Chondrocyte (in vitro differentiated cells): Measurements from ENCODE around the gene ARRDC2. TPM values are rescaled to one million over a fixed set of nuclear protein-coding genes. Genes with fewer than 3 reads are reported as not detected.
A peak's percentile ranks its signal among the peaks of the same experiment; 100 is the strongest.

Source experiments
- DNase-seq: peaks from one replicate; pipeline ENCODE4 v3.0.0; 2021; ENCODE audit warnings: mixed read lengths, low spot score
- H3K27ac Mint-ChIP-seq: one replicate; pipeline ENCODE4 v1.8.0; 2021; ENCODE audit warnings: mild to moderate bottlenecking, moderate library complexity, mixed read lengths; ENCODE audit not compliant: unreplicated experiment
- H3K27me3 Mint-ChIP-seq: 2 replicates; pipeline ENCODE4 v1.8.0; 2021; ENCODE audit warnings: low read depth, mixed read lengths
- H3K36me3 Mint-ChIP-seq: 2 replicates; pipeline ENCODE4 v1.8.0; 2021; ENCODE audit warnings: low read depth, mixed read lengths
- H3K4me1 Mint-ChIP-seq: 2 replicates; pipeline ENCODE4 v1.8.0; 2021; ENCODE audit warnings: low read depth, mild to moderate bottlenecking, mixed read lengths
- H3K4me3 Mint-ChIP-seq: one replicate; pipeline ENCODE4 v1.8.0; 2021; ENCODE audit warnings: mild to moderate bottlenecking, moderate library complexity, mixed read lengths; ENCODE audit not compliant: unreplicated experiment
- H3K9me3 Mint-ChIP-seq: 2 replicates; pipeline ENCODE4 v1.8.0; 2021; ENCODE audit warnings: low read depth, mixed read lengths
- CTCF ChIP-seq: fragments of 200-600 bp; sonication (generic); IDR thresholded peaks from 2 replicates; pipeline ENCODE4 v1.5.0; 2021; ENCODE audit warnings: antibody characterized with exemption, mild to moderate bottlenecking, moderate library complexity
- total RNA-seq: library from RNA; stranded (reverse); gene quantifications from 3 replicates; pipeline ENCODE4 v1.2.1, GENCODE V29; 2021

ARRDC2 gene
- total RNA-seq, 1 donor from 2014 or later, result 19.8 TPM

DNA sequence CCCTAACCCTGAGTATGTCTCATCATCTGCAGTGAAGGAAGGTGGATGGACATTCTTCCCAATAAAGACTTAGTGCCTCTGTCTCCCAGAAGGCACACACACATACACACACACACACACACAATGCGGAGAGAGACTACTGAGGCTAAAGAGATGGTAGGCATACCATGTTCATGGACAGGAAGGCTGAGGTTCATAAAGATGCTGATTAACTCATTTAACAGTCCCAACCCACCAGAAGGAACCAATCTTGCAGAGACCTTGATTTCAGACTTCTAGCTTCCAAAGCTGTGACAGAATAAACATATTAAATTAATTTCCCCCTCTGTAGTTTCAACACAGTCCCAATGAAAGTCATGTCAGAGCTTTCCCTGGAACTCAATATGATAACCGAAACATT lies 33.1 kb downstream of the ARRDC2 start:
- no peak overlapping the region for H3K27ac Mint-ChIP-seq
- no peak for TF ChIP-seq CTCF
- no peaks in the 10 kb centered on the region for H3K36me3 Mint-ChIP-seq
- no peak for DNase-seq
- H3K27me3 Mint-ChIP-seq, result no peaks in the 10 kb centered on the region
- H3K4me1 Mint-ChIP-seq, result peaks cover 19% of the 10 kb centered on the region
- peaks cover 9% of the 10 kb centered on the region for H3K9me3 Mint-ChIP-seq
- H3K4me3 Mint-ChIP-seq, result no peak overlapping the region

- TF ChIP-seq CTCF, result no peak
- Mint-ChIP-seq H3K36me3 (no peaks in the 10 kb centered on the region), H3K4me3 (no peak overlapping the region), H3K27ac (no peak overlapping the region), H3K27me3 (no peaks in the 10 kb centered on the region), H3K4me1 (peaks cover 25% of the 10 kb centered on the region), H3K9me3 (peaks cover 9% of the 10 kb centered on the region)
- DNase-seq, result no peak
These were observed 35.7 kb downstream of the ARRDC2 start for GRCh38 chr19:18043676-18044075.

- Mint-ChIP-seq H3K4me1 (peaks cover 28% of the 10 kb centered on the region), H3K9me3 (peaks cover 9% of the 10 kb centered on the region), H3K4me3 (peak overlapping the region; percentile 60), H3K27ac (peak overlapping the region; percentile 85), H3K36me3 (no peaks in the 10 kb centered on the region), H3K27me3 (no peaks in the 10 kb centered on the region)
- TF ChIP-seq CTCF, result no peak
- no peak for DNase-seq
These were observed 36.9 kb downstream of the ARRDC2 start for GRCh38 chr19:18044825-18045304.

DNA sequence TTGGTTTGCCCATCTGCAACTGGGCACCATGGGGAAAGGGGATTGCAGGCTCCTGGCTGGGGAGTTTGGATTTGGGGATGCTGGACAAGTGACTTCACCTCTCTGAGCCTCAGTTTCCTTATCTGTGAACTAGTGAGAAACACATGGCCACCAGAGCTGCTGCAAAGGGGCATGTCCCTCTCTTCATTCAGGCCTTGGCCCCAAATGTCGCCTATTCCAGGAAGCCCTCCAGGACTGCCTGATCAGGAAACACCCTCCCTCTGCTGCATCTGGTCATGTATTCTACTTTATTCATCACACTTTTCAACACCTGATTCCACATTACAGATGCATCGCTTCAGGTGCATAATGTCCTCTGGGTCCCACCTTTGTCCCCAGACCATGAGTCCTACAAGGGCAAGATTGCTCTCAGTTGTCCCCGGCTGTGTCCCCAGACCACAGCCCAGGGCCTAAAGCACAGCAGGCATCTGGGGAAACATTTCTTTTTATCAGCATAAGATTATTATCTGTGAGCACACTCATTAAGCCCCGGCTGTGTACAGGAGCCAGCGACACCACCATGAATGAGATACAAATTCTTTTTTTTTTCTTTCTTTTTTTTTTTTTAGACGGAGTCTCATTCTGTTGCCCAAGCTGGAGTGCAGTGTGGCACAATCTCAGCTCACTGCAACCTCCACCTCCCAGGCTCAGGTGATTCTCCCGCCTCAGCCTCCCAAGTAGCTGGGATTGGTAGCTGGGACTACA lies 37.5 kb downstream of the ARRDC2 start:
- no peaks in the 10 kb centered on the region for H3K36me3 Mint-ChIP-seq

More for the DNA sequence above, 37.5 kb downstream of the ARRDC2 start:
- Mint-ChIP-seq H3K9me3 (peaks cover 9% of the 10 kb centered on the region), H3K4me1 (peaks cover 31% of the 10 kb centered on the region), H3K27ac (peak overlapping the region; percentile 85), H3K4me3 (peak overlapping the region; percentile 60), H3K27me3 (no peaks in the 10 kb centered on the region)
- no peak for DNase-seq
- TF ChIP-seq CTCF, result no peak
